Naive thymus-derived CD4-positive, alpha-beta T cell (primary cell): ENCODE data around the gene DCXR. TPM values are rescaled to one million over a fixed set of nuclear protein-coding genes. Genes with fewer than 3 reads are reported as not detected.

ENCODE experiments used
- ATAC-seq: fragments of 150-1000 bp; cut with Tn5 transposase; 2 replicates; pipeline ENCODE4 v1.10.0; 2021; ENCODE audit warnings: mild to moderate bottlenecking, moderate library complexity
- CTCF ChIA-PET: fragments of 350-600 bp; sonication (Branson Sonifier 250); formaldehyde crosslinking; loops from one replicate; lab custom pipeline; 2021; ENCODE audit warnings: antibody characterized with exemption; lab: Charles Lee
- POLR2A ChIA-PET: fragments of 350-600 bp; sonication (Branson Sonifier 250); formaldehyde crosslinking; loops from one replicate; lab custom pipeline; 2021; ENCODE audit warnings: antibody characterized with exemption, inconsistent platforms; lab: Charles Lee
- DNase-seq, 9 donors: peaks; one replicate each; pipeline versions ENCODE4 v3.0.0 to v3.0.0-alpha.2; 2020 to 2022; ENCODE audit warnings: mixed read lengths in 1 of 9
- H3K27ac ChIP-seq: one replicate; pipeline ENCODE4 v1.7.0; 2013; ENCODE audit warnings: mild to moderate bottlenecking, low read depth, low read length, moderate library complexity
- H3K27me3 ChIP-seq, 2 donors: one replicate each; pipeline ENCODE4 v1.7.0; 2013; ENCODE audit warnings: low read length in 2 of 2, mild to moderate bottlenecking in 2 of 2, moderate library complexity in 2 of 2; ENCODE audit not compliant: control insufficient read depth in 2 of 2, insufficient read depth in 2 of 2
- H3K36me3 ChIP-seq, 3 experiments: 1 replicate in 2 of 3; 2 replicates in 1 of 3; pipeline ENCODE4 v1.7.0; 2013; ENCODE audit warnings: low read length in 3 of 3, mild to moderate bottlenecking in 3 of 3, moderate library complexity in 1 of 3; ENCODE audit not compliant: insufficient read depth in 3 of 3, control insufficient read depth in 2 of 3
- H3K4me1 ChIP-seq, 2 donors: one replicate each; pipeline ENCODE4 v1.7.0; 2013; ENCODE audit warnings: low read length in 2 of 2, mild to moderate bottlenecking in 2 of 2, moderate library complexity in 1 of 2; ENCODE audit not compliant: control insufficient read depth in 2 of 2, insufficient read depth in 2 of 2
- H3K4me3 ChIP-seq: 2 replicates; pipeline ENCODE4 v1.7.0; 2013; ENCODE audit warnings: mild to moderate bottlenecking, low read length
- H3K9me3 ChIP-seq, 3 experiments: 1 replicate in 2 of 3; 2 replicates in 1 of 3; pipeline ENCODE4 v1.7.0; 2013; ENCODE audit warnings: low read length in 3 of 3; ENCODE audit not compliant: control insufficient read depth in 2 of 3
- H3K27ac Mint-ChIP-seq, 9 donors: one replicate each; pipeline ENCODE4 v1.8.0; 2020 to 2022; ENCODE audit warnings: mixed read lengths in 9 of 9, mild to moderate bottlenecking in 8 of 9, moderate library complexity in 5 of 9, inconsistent platforms in 2 of 9
- H3K27me3 Mint-ChIP-seq, 5 donors: one replicate each; pipeline ENCODE4 v1.8.0; 2021 to 2022; ENCODE audit warnings: mixed read lengths in 5 of 5, mild to moderate bottlenecking in 1 of 5
- H3K36me3 Mint-ChIP-seq, 5 donors: one replicate each; pipeline ENCODE4 v1.8.0; 2020 to 2022; ENCODE audit warnings: mixed read lengths in 5 of 5, mild to moderate bottlenecking in 3 of 5, inconsistent platforms in 1 of 5
- H3K4me1 Mint-ChIP-seq, 7 donors: one replicate each; pipeline ENCODE4 v1.8.0; 2020 to 2022; ENCODE audit warnings: mixed read lengths in 7 of 7, mild to moderate bottlenecking in 3 of 7, inconsistent platforms in 1 of 7
- H3K4me3 Mint-ChIP-seq, 10 donors: one replicate each; pipeline ENCODE4 v1.8.0; 2020 to 2022; ENCODE audit warnings: mild to moderate bottlenecking in 10 of 10, mixed read lengths in 10 of 10, moderate library complexity in 6 of 10, inconsistent platforms in 2 of 10
- H3K9me3 Mint-ChIP-seq, 11 donors: one replicate each; pipeline ENCODE4 v1.8.0; 2020 to 2022; ENCODE audit warnings: mixed read lengths in 11 of 11, mild to moderate bottlenecking in 4 of 11, inconsistent platforms in 1 of 11, moderate library complexity in 1 of 11
- intact Hi-C, 2 donors: fragments of 100-400 bp; cut with micrococcal nuclease; formaldehyde crosslinking; loops; one replicate each; pipeline ENCODE4 v1.15.1; 2023
- polyA plus RNA-seq, 2 donors: library from polyadenylated mRNA; unstranded; fragments of 300-500 nt; fragmentation: Illumina TruSeq; gene quantifications; one replicate each; pipeline ENCODE4 v1.2.3, GENCODE V29; 2021
- total RNA-seq, 6 experiments: library from RNA in 5 of 6; stranded (reverse) in 5 of 6; gene quantifications; 1 replicate in 5 of 6; 2 replicates in 1 of 6; pipeline ENCODE4 v1.2.3 and lab custom pipeline; 2021 to 2026

The DCXR gene
- total and polyA plus RNA-seq, 7 experiments from 2014 or later: 63.0 to 228 (median 98.4) TPM

DNA sequence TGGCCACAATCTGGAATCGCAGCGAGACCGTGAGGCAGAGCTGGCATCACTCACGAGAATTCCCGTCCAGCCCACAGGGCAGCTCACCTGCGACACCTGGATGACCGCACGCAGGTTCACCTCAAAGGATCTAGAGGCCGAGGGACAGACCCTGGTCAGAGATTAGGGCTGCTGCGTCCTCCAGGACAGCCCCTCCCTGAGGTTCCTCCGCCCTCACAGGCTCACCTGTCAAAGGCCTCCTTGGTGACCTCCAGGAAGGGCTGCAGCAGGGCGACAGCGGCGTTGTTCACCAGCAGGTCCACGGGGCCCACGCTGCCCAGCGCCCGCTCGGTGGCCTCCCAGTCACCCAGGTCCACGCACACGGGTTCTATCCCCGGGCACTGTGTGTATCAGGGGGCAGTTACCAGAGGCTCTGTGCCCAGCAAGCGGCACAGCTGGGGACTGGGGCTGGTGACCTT lies 834 bp downstream of the DCXR start:
- POLR2A ChIA-PET: interaction anchor here (1.5 to 3.1 kb wide), 4 partner anchors 11 to 90 kb away, joined by 3 to 12 read pairs (median 6); no protein-coding TSS in a partner anchor

GRCh38 chr17:82035956-82036633 lies 1.4 kb downstream of the DCXR start:
- Mint-ChIP-seq H3K27ac (peak overlapping the region in 5 of 9 donors; percentile 33 to 82 (median 62)), H3K4me3 (peak overlapping the region; percentile 59 to 94 (median 86)), H3K9me3 (no peaks in the 10 kb centered on the region), H3K27me3 (no peaks in the 10 kb centered on the region), H3K4me1 (peaks cover 14 to 29% (median 24%) of the 10 kb centered on the region in 7 donors), H3K36me3 (peaks cover 0 to 7% (median 6%) of the 10 kb centered on the region in 5 donors)
- ATAC-seq: no peak
- Histone ChIP-seq H3K4me3 (peak overlapping the region; percentile 71), H3K36me3 (peaks cover 0 to 6% (median 0%) of the 10 kb centered on the region in 3 experiments), H3K27me3 (no peaks in the 10 kb centered on the region), H3K9me3 (no peaks in the 10 kb centered on the region), H3K27ac (peak overlapping the region; percentile 75), H3K4me1 (peaks cover 7% of the 10 kb centered on the region in 2 donors)
- ChIA-PET CTCF (interaction anchor here (1.0 kb wide), 1 partner anchor 76 kb away, joined by 4 read pairs; no protein-coding TSS in a partner anchor), POLR2A (interaction anchor here (1.5 to 3.1 kb wide), 4 partner anchors 10 to 91 kb away, joined by 3 to 12 read pairs (median 6); no protein-coding TSS in a partner anchor)
- DNase-seq: no peak
- intact Hi-C loops: loop anchor here (5.0 to 10.0 kb wide), 5 partner anchors 59 to 419 kb away; partner anchors contain the start of genes ARL16 (in 1 of the 2), CYBC1 (in 1 of the 2), FASN (in 1 of the 2) and HGS (in 1 of the 2)

More for the DNA sequence above, 834 bp downstream of the DCXR start:
- peaks cover 0 to 7% (median 6%) of the 10 kb centered on the region in 5 donors for H3K36me3 Mint-ChIP-seq
- Histone ChIP-seq H3K27me3 (no peaks in the 10 kb centered on the region), H3K4me3 (peak overlapping the region; percentile 71), H3K36me3 (peaks cover 0 to 6% (median 0%) of the 10 kb centered on the region in 3 experiments), H3K4me1 (peaks cover 7% of the 10 kb centered on the region in 2 donors), H3K9me3 (no peaks in the 10 kb centered on the region), H3K27ac (peak overlapping the region; percentile 75)
- H3K4me3 Mint-ChIP-seq: peak overlapping the region; percentile 64 to 94 (median 86)
- no peaks in the 10 kb centered on the region for H3K27me3 Mint-ChIP-seq
- peak overlapping the region in 5 of 9 donors; percentile 46 to 93 (median 63) for H3K27ac Mint-ChIP-seq
- ATAC-seq (no peak), DNase-seq (no peak)
- H3K4me1 Mint-ChIP-seq: peaks cover 14 to 29% (median 24%) of the 10 kb centered on the region in 7 donors
- H3K9me3 Mint-ChIP-seq: no peaks in the 10 kb centered on the region
- intact Hi-C loops: loop anchor here (1.0 to 10.0 kb wide), 12 partner anchors 13 to 418 kb away; partner anchors contain the start of genes FASN (in 2 of the 2), GPS1 (in 2 of the 2), LRRC45 (in 2 of the 2) and RFNG (in 2 of the 2)
- CTCF ChIA-PET: no interaction called here

GRCh38 chr17:82035488-82035887 lies 2.0 kb downstream of the DCXR start:
- Histone ChIP-seq H3K9me3 (no peaks in the 10 kb centered on the region), H3K27ac (no peak overlapping the region), H3K27me3 (no peaks in the 10 kb centered on the region), H3K4me3 (no peak overlapping the region), H3K36me3 (peaks cover 0 to 6% (median 0%) of the 10 kb centered on the region in 3 experiments), H3K4me1 (peaks cover 7% of the 10 kb centered on the region in 2 donors)
- H3K4me3 Mint-ChIP-seq: peak overlapping the region; percentile 53 to 94 (median 82)
- peaks cover 0 to 7% (median 6%) of the 10 kb centered on the region in 5 donors for H3K36me3 Mint-ChIP-seq
- ATAC-seq (no peak), DNase-seq (no peak)
- H3K9me3 Mint-ChIP-seq: peaks cover 0 to 1% (median 0%) of the 10 kb centered on the region in 11 donors
- peak overlapping the region in 8 of 9 donors; percentile 7 to 86 (median 58) for H3K27ac Mint-ChIP-seq
- POLR2A ChIA-PET: interaction anchor here (1.5 to 3.1 kb wide), 3 partner anchors 9 to 71 kb away, joined by 3 to 10 read pairs (median 3); no protein-coding TSS in a partner anchor
- no peaks in the 10 kb centered on the region for H3K27me3 Mint-ChIP-seq
- CTCF ChIA-PET: interaction anchor here (1.0 to 1.3 kb wide), 3 partner anchors 76 to 122 kb away, joined by 3 to 4 read pairs (median 4); no protein-coding TSS in a partner anchor
- intact Hi-C loops: loop anchor here (5.0 to 10.0 kb wide), 5 partner anchors 59 to 419 kb away; partner anchors contain the start of genes ARL16 (in 1 of the 2), CYBC1 (in 1 of the 2), FASN (in 1 of the 2) and HGS (in 1 of the 2)
- H3K4me1 Mint-ChIP-seq: peaks cover 14 to 31% (median 24%) of the 10 kb centered on the region in 7 donors

DNA sequence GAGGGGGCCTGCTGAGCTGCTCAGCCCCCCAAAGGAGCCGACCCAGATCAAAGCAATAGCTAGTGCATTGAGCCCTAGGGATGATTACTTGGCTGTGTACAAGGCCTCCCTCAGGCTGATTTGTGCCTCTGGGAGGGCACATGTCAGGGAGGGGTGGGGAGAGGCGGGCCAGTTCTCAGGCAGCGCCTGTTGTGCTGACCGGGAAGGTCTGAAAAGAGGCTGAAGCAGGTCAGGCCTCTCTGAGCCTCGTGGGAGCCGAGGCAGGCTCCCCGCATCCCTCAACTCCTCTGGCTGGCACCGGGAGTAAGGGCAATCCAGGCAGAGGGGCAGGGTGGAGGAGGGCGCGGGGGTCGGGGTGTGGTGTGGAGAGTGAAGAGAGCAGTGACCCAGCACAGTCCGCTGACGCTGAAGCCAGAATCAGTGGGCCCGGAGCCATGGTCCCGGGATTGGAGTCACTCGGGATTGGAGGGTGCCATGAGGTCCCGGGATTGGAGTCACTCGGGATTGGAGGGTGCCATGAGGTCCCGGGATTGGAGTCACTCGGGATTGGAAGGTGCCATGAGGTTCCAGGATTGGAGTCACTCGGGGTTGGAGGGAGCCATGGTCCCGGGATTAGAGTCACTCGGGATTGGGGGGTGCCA lies 3.0 kb downstream of the DCXR start:
- H3K4me1 ChIP-seq: peaks cover 14 to 16% of the 10 kb centered on the region in 2 donors
- no peaks in the 10 kb centered on the region for H3K9me3 ChIP-seq
- H3K27ac ChIP-seq: no peak overlapping the region
- ChIA-PET POLR2A (interaction anchor here (3.1 kb wide), 1 partner anchor 8 kb away, joined by 10 read pairs; no protein-coding TSS in a partner anchor), CTCF (interaction anchor here (0.6 to 1.3 kb wide), 3 partner anchors 22 to 123 kb away, joined by 3 to 4 read pairs (median 3); no protein-coding TSS in a partner anchor)
- H3K27me3 ChIP-seq: no peaks in the 10 kb centered on the region
- Mint-ChIP-seq H3K4me1 (peaks cover 14 to 36% (median 24%) of the 10 kb centered on the region in 7 donors), H3K27me3 (no peaks in the 10 kb centered on the region), H3K9me3 (peaks cover 0 to 2% (median 0%) of the 10 kb centered on the region in 11 donors), H3K36me3 (peaks cover 0 to 10% (median 6%) of the 10 kb centered on the region in 5 donors), H3K4me3 (peak overlapping the region in 7 of 10 donors; percentile 33 to 94 (median 82)), H3K27ac (peak overlapping the region in 4 of 9 donors; percentile 50 to 86 (median 66))
- intact Hi-C loops: loop anchor here (5.0 to 10.0 kb wide), 5 partner anchors 60 to 420 kb away; partner anchors contain the start of genes ARL16 (in 1 of the 2), CYBC1 (in 1 of the 2), FASN (in 1 of the 2) and HGS (in 1 of the 2)
- ATAC-seq (no peak), DNase-seq (no peak)
- H3K36me3 ChIP-seq: peaks cover 0 to 6% (median 0%) of the 10 kb centered on the region in 3 experiments
- no peak overlapping the region for H3K4me3 ChIP-seq

DNA sequence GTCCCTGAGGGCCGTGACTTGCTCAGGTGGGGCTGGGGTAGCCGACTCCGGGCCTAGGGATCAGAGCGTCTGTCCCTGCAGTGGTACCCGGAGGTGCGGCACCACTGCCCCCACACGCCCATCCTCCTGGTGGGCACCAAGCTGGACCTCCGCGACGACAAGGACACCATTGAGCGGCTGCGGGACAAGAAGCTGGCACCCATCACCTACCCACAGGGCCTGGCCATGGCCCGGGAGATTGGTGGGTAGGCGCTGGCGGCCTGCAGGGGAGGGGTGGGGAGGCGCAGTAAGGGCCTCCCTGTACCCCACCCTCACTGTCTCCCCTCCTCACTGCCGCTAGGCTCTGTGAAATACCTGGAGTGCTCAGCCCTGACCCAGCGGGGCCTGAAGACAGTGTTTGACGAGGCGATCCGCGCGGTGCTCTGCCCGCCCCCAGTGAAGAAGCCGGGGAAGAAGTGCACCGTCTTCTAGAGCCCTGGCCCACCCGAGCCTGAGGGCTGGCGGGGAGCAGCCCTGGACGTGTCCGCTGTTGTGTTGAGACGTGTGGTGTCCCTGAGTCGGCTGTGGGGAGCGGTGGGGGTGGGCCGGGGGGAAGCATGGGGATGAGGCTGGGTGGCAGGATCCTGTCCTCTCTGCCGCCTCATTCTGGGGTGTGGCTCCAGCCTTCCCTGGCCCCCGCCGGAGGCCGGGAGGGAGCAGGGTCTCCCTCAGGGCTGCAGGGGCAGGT lies 4.0 kb downstream of the DCXR start:
- Histone ChIP-seq H3K4me1 (peaks cover 14 to 17% of the 10 kb centered on the region in 2 donors), H3K27ac (no peak overlapping the region), H3K36me3 (peaks cover 0 to 6% (median 0%) of the 10 kb centered on the region in 3 experiments), H3K27me3 (no peaks in the 10 kb centered on the region), H3K4me3 (no peak overlapping the region), H3K9me3 (no peaks in the 10 kb centered on the region)
- Mint-ChIP-seq H3K27ac (no peak overlapping the region), H3K4me1 (peaks cover 14 to 30% (median 19%) of the 10 kb centered on the region in 7 donors), H3K27me3 (no peaks in the 10 kb centered on the region), H3K4me3 (peak overlapping the region in 4 of 10 donors; percentile 29 to 74 (median 52)), H3K36me3 (peaks cover 0 to 11% (median 6%) of the 10 kb centered on the region in 5 donors), H3K9me3 (peaks cover 0 to 2% (median 0%) of the 10 kb centered on the region in 11 donors)
- ChIA-PET POLR2A (interaction anchor here (0.7 kb wide), 1 partner anchor 20 kb away, joined by 5 read pairs; no protein-coding TSS in a partner anchor), CTCF (no interaction called here)
- DNase-seq (no peak), ATAC-seq (no peak)
- intact Hi-C loops: loop anchor here (10.0 kb wide), 4 partner anchors 61 to 421 kb away; partner anchors contain the start of genes ARL16 (in 1 of the 2), CYBC1 (in 1 of the 2), FASN (in 1 of the 2) and HGS (in 1 of the 2)
